GM23338 (cell line): ENCODE data around the gene ATXN7L1. TPM values are rescaled to one million over a fixed set of nuclear protein-coding genes. Genes with fewer than 3 reads are reported as not detected.

Experiments
- ATAC-seq: fragments of 200-7000 bp; cut with Tn5 transposase; 3 replicates; pipeline ENCODE4 v1.9.1; 2020
- DNase-seq: peaks from one replicate; pipeline ENCODE4 v3.0.0-alpha.2; 2015; ENCODE audit warnings: low spot score
- H2AFZ ChIP-seq: fragments of 200-600 bp; sonication (generic); 2 replicates; pipeline ENCODE4 v1.8.0; 2016; ENCODE audit warnings: antibody characterized with exemption, mild to moderate bottlenecking, moderate library complexity
- H3F3A ChIP-seq: fragments of 200-600 bp; sonication (generic); replicated peaks from 2 replicates; pipeline ENCODE4 v1.8.0; 2017; ENCODE audit warnings: antibody characterized with exemption, mixed run types, low read depth
- H3K27ac ChIP-seq: fragments of 200-600 bp; sonication (generic); 2 replicates; pipeline ENCODE4 v1.6.1; 2016; ENCODE audit warnings: low read depth
- H3K27me3 ChIP-seq: fragments of 200-600 bp; sonication (generic); 2 replicates; pipeline ENCODE4 v1.8.0; 2016; ENCODE audit warnings: mild to moderate bottlenecking, mixed run types, moderate library complexity; ENCODE audit not compliant: insufficient read depth
- H3K36me3 ChIP-seq: fragments of 200-600 bp; sonication (generic); 2 replicates; pipeline ENCODE4 v1.8.0; 2016; ENCODE audit warnings: mild to moderate bottlenecking; ENCODE audit not compliant: insufficient read depth
- H3K4me1 ChIP-seq: fragments of 200-600 bp; sonication (generic); 2 replicates; pipeline ENCODE4 v1.8.0; 2016; ENCODE audit warnings: mild to moderate bottlenecking, moderate library complexity; ENCODE audit not compliant: insufficient read depth
- H3K4me2 ChIP-seq: fragments of 200-600 bp; sonication (generic); 2 replicates; pipeline ENCODE4 v1.7.1; 2017; ENCODE audit warnings: mixed run types
- H3K4me3 ChIP-seq: fragments of 200-600 bp; sonication (generic); 2 replicates; pipeline ENCODE4 v1.6.1; 2016; ENCODE audit warnings: mixed run types
- H3K79me2 ChIP-seq: fragments of 200-600 bp; sonication (generic); replicated peaks from 2 replicates; pipeline ENCODE4 v1.8.0; 2017; ENCODE audit warnings: mild to moderate bottlenecking; ENCODE audit not compliant: insufficient read depth
- H3K9me2 ChIP-seq: fragments of 200-600 bp; sonication (generic); 2 replicates; pipeline ENCODE4 v1.8.0; 2017; ENCODE audit not compliant: insufficient read depth
- H4K20me1 ChIP-seq: fragments of 200-600 bp; sonication (generic); replicated peaks from 2 replicates; pipeline ENCODE4 v1.8.0; 2017; ENCODE audit warnings: mild to moderate bottlenecking; ENCODE audit not compliant: insufficient read depth
- H3K27ac Mint-ChIP-seq: 2 replicates; pipeline ENCODE4 v1.8.0; 2020; ENCODE audit warnings: inconsistent platforms, mild to moderate bottlenecking, moderate library complexity, mixed read lengths
- H3K27me3 Mint-ChIP-seq: 3 replicates; pipeline ENCODE4 v1.8.0; 2022; ENCODE audit warnings: low read depth, mild to moderate bottlenecking, moderate library complexity, mixed read lengths, inconsistent platforms; ENCODE audit not compliant: insufficient read depth, poor library complexity
- H3K36me3 Mint-ChIP-seq: 3 replicates; pipeline ENCODE4 v1.8.0; 2021; ENCODE audit warnings: low read depth, mild to moderate bottlenecking, inconsistent platforms, moderate library complexity, mixed read lengths
- H3K4me1 Mint-ChIP-seq: 3 replicates; pipeline ENCODE4 v1.8.0; 2020; ENCODE audit warnings: mild to moderate bottlenecking, inconsistent platforms, mixed read lengths
- H3K4me3 Mint-ChIP-seq: 3 replicates; pipeline ENCODE4 v1.8.0; 2021; ENCODE audit warnings: moderate library complexity, mild to moderate bottlenecking, inconsistent platforms, mixed read lengths
- H3K9me3 Mint-ChIP-seq: 3 replicates; pipeline ENCODE4 v1.8.0; 2020; ENCODE audit warnings: moderate library complexity, mild to moderate bottlenecking, inconsistent platforms, mixed read lengths
- CTCF ChIP-seq, 2 experiments: fragments of 200-600 bp in 1 of 2; sonication (generic) in 1 of 2; conservative IDR thresholded peaks; 2 replicates each; pipeline versions ENCODE4 v1.5.1 to v1.6.1; 2016 to 2017; ENCODE audit warnings: antibody characterized with exemption in 2 of 2, low read depth in 2 of 2, mild to moderate bottlenecking in 2 of 2, moderate library complexity in 1 of 2
- ETS1 ChIP-seq: IDR thresholded peaks from 2 replicates; pipeline ENCODE4 v1.6.1; 2016; ENCODE audit warnings: antibody characterized with exemption
- EZH2 ChIP-seq: fragments of 200-600 bp; sonication (generic); IDR thresholded peaks from one replicate; pipeline ENCODE4 v1.8.0; 2017; ENCODE audit warnings: antibody characterized with exemption, mild to moderate bottlenecking, low read depth; ENCODE audit not compliant: unreplicated experiment
- EZH2phosphoT487 ChIP-seq: fragments of 200-600 bp; sonication (generic); IDR thresholded peaks from one replicate; pipeline ENCODE4 v1.8.1; 2018; ENCODE audit warnings: antibody characterized with exemption; ENCODE audit not compliant: unreplicated experiment
- JUNB ChIP-seq: IDR thresholded peaks from one replicate; pipeline ENCODE4 v1.6.1; 2016; ENCODE audit warnings: antibody characterized with exemption; ENCODE audit not compliant: unreplicated experiment
- NANOG ChIP-seq: IDR thresholded peaks from 2 replicates; pipeline ENCODE4 v1.6.1; 2016; ENCODE audit warnings: antibody characterized with exemption, borderline replicate concordance
- POLR2AphosphoS5 ChIP-seq: IDR thresholded peaks from 2 replicates; pipeline ENCODE4 v1.6.1; 2016; ENCODE audit warnings: antibody characterized with exemption, low read depth
- REST ChIP-seq: IDR thresholded peaks from one replicate; pipeline ENCODE4 v1.6.1; 2018; ENCODE audit warnings: antibody characterized with exemption; ENCODE audit not compliant: unreplicated experiment
- STAT1 ChIP-seq: IDR thresholded peaks from one replicate; pipeline ENCODE4 v1.6.1; 2016; ENCODE audit warnings: antibody characterized with exemption; ENCODE audit not compliant: unreplicated experiment
- ZNF114 ChIP-seq: fragments of 250-450 bp; sonication (Bioruptor Pico); IDR thresholded peaks from 2 replicates; pipeline ENCODE4 v1.5.0; 2020; ENCODE audit warnings: mild to moderate bottlenecking, moderate library complexity
- polyA plus RNA-seq: library from polyadenylated mRNA; unstranded; fragments of >200 nt; fragmentation: Nextera tagmentation; extraction: Ambion mirVana; gene quantifications from 2 replicates; pipeline ENCODE4 v1.2.1, GENCODE V29; 2016
- total RNA-seq: library from RNA; depleted of rRNA; stranded (reverse); fragments of >200 nt; shearing (Covaris generic); gene quantifications from 2 replicates; pipeline ENCODE4 v1.2.3, GENCODE V29; 2014

Gene ATXN7L1
- total and polyA plus RNA-seq, 2 experiments from 2014 or later, result 22.8 to 29.8 TPM

- H3K4me1 ChIP-seq, result peaks cover 25% of the 10 kb centered on the region
- H3K4me1 Mint-ChIP-seq, result peaks cover 30% of the 10 kb centered on the region
- H3K27me3 Mint-ChIP-seq, result peaks cover 4% of the 10 kb centered on the region
- no peaks in the 10 kb centered on the region for H4K20me1 ChIP-seq
- no peaks in the 10 kb centered on the region for H3K9me2 ChIP-seq
- H3K9me3 Mint-ChIP-seq, result no peaks in the 10 kb centered on the region
- H3K36me3 Mint-ChIP-seq, result peaks cover 39% of the 10 kb centered on the region
- 0 out of 2 replicates have a peak, but pooled peaks cover 7% of the 10 kb centered on the region for H3K79me2 ChIP-seq
- peak; percentile 86 for ATAC-seq
- no peak overlapping the region for H3K4me3 ChIP-seq
- TF ChIP-seq CTCF (conservative IDR thresholded peaks at IDR 0.05; ENCODE audit: low read depth in 2 of 2), result no peak
- TF ChIP-seq STAT1, result no peak
- no peak for TF ChIP-seq ZNF114
- no peak for TF ChIP-seq NANOG
- TF ChIP-seq REST, result no peak
- TF ChIP-seq POLR2AphosphoS5, result no peak
- no peak for TF ChIP-seq EZH2phosphoT487
- no peak for TF ChIP-seq JUNB
- H3K36me3 ChIP-seq, result 0 out of 2 replicates have a peak, but pooled peaks cover 4% of the 10 kb centered on the region
- peak; percentile 76 for DNase-seq
- no peaks in the 10 kb centered on the region for H3K27me3 ChIP-seq
- H3F3A ChIP-seq, result 0 out of 2 replicates have a peak, but pooled peaks cover 4% of the 10 kb centered on the region
- H3K27ac Mint-ChIP-seq, result peak overlapping the region; percentile 26; the same call in 1 of the 2 replicates
- H3K4me3 Mint-ChIP-seq, result no peak overlapping the region
- H2AFZ ChIP-seq, result no peak overlapping the region
- H3K4me2 ChIP-seq, result peak overlapping the region; percentile 3; the same call in 1 of the 2 replicates
- peak overlapping the region; percentile 65; the same call in 1 of the 2 replicates for H3K27ac ChIP-seq
These were observed 211.4 kb downstream of the ATXN7L1 start for GRCh38 chr7:105664816-105665525.

GRCh38 chr7:105662998-105663397 is 213.4 kb downstream of the ATXN7L1 start:
- H3K9me3 Mint-ChIP-seq, result no peaks in the 10 kb centered on the region
- H4K20me1 ChIP-seq, result no peaks in the 10 kb centered on the region
- H3K4me1 ChIP-seq, result peaks cover 25% of the 10 kb centered on the region
- TF ChIP-seq CTCF (conservative IDR thresholded peaks at IDR 0.05; ENCODE audit: low read depth in 2 of 2), result no peak
- no peak for TF ChIP-seq STAT1
- TF ChIP-seq REST, result no peak
- TF ChIP-seq ZNF114, result no peak
- TF ChIP-seq POLR2AphosphoS5, result no peak
- TF ChIP-seq ETS1, result no peak
- TF ChIP-seq JUNB, result no peak
- no peak for TF ChIP-seq EZH2
- TF ChIP-seq EZH2phosphoT487, result no peak

More at GRCh38 chr7:105662998-105663397, 213.4 kb downstream of the ATXN7L1 start:
- Histone ChIP-seq H3K36me3 (peaks cover 4% of the 10 kb centered on the region; the same call in 1 of the 2 replicates), H3K4me2 (no peak overlapping the region), H3K27ac (no peak overlapping the region), H3K9me2 (no peaks in the 10 kb centered on the region), H3K4me3 (no peak overlapping the region), H3K27me3 (no peaks in the 10 kb centered on the region), H3K79me2 (0 out of 2 replicates have a peak, but pooled peaks cover 7% of the 10 kb centered on the region), H3F3A (0 out of 2 replicates have a peak, but pooled peaks cover 4% of the 10 kb centered on the region), H2AFZ (no peak overlapping the region)
- DNase-seq (no peak), ATAC-seq (no peak)
- peaks cover 4% of the 10 kb centered on the region for H3K27me3 Mint-ChIP-seq
- no peak overlapping the region for H3K4me3 Mint-ChIP-seq
- peaks cover 29% of the 10 kb centered on the region for H3K4me1 Mint-ChIP-seq
- H3K36me3 Mint-ChIP-seq, result peaks cover 49% of the 10 kb centered on the region
- no peak overlapping the region for H3K27ac Mint-ChIP-seq
